Measurements from ENCODE around the gene PIGU.
"Not testable (repeated sequence)": the region's sequence is repeated elsewhere in the genome, so short reads cannot be mapped to it uniquely, and the experiment has no call there.

GRCh38 chr20:34611976-34612375 is 64.9 kb downstream of the PIGU start:
- not testable (repeated sequence) for TF ChIP-seq CTCF, POLR2A (IDR thresholded peaks at IDR 0.05)
